Osteocyte (in vitro differentiated cells): ENCODE results near the gene SRCAP. TPM values are rescaled to one million over a fixed set of nuclear protein-coding genes. Genes with fewer than 3 reads are reported as not detected.

Experiments used
- DNase-seq: peaks from one replicate; pipeline ENCODE4 v3.0.0; 2021; ENCODE audit warnings: mixed read lengths; ENCODE audit not compliant: unreplicated experiment; ENCODE audit errors: extremely low spot score
- H3K27ac Mint-ChIP-seq: one replicate; pipeline ENCODE4 v1.8.0; 2021; ENCODE audit warnings: mild to moderate bottlenecking, mixed read lengths; ENCODE audit not compliant: unreplicated experiment
- H3K27me3 Mint-ChIP-seq: one replicate; pipeline ENCODE4 v1.8.0; 2021; ENCODE audit warnings: mixed read lengths; ENCODE audit not compliant: unreplicated experiment
- H3K36me3 Mint-ChIP-seq: one replicate; pipeline ENCODE4 v1.8.0; 2021; ENCODE audit warnings: mixed read lengths; ENCODE audit not compliant: unreplicated experiment
- H3K4me1 Mint-ChIP-seq: one replicate; pipeline ENCODE4 v1.8.0; 2021; ENCODE audit warnings: mixed read lengths; ENCODE audit not compliant: unreplicated experiment
- H3K4me3 Mint-ChIP-seq: one replicate; pipeline ENCODE4 v1.8.0; 2021; ENCODE audit warnings: mild to moderate bottlenecking, moderate library complexity, mixed read lengths; ENCODE audit not compliant: unreplicated experiment
- H3K9me3 Mint-ChIP-seq: one replicate; pipeline ENCODE4 v1.8.0; 2021; ENCODE audit warnings: mixed read lengths; ENCODE audit not compliant: unreplicated experiment
- CTCF ChIP-seq: fragments of 200-600 bp; sonication (generic); IDR thresholded peaks from 2 replicates; pipeline ENCODE4 v1.5.0; 2021; ENCODE audit warnings: antibody characterized with exemption, mild to moderate bottlenecking, moderate library complexity
- total RNA-seq: library from RNA; stranded (reverse); gene quantifications from 2 replicates; pipeline ENCODE4 v1.2.1, GENCODE V29; 2021

The SRCAP gene
- total RNA-seq, 1 donor from 2014 or later, result 69.2 TPM

DNA sequence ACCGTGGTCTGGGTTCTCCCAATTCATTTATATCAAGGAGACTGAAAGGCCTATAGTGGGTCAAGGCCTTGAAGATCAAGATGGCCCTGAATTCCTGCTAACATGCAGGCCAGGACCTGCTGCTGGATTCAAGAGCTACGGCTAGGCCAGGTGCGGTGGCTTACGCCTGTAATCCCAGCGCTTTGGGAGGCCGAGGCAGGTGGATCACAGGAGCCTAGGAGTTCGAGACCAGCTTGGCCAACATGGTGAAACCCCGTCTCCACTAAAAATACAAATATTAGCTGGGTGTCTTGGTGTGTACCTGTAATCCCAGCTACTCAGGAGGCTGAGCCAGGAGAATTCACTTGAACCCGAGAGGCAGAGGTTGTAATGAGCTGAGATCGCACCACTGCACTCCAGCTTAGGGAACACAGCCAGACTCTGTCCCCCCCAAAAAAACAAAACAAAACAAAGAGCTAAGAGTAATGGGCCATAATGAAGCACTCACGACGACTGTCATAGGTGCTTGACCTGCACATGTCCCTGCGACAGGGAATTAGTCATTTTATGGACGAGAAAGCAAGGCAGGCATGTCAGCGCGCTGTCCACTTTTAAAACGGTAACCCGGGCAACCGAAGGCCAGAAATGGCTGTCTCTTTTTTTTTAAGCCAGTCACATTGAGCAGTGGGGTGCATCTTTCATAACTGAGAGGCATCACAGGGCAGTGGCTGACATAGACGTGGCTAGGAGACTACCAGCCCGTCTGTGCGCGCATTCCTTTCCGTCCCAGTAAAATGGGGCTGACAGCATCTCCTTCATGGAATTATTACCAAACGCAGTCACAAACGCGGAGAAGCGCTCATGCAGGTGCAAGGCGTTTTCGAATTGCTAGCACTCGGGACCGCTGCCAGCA, 41.8 kb upstream of the SRCAP start:
- peak overlapping the region; percentile 94 for H3K27ac Mint-ChIP-seq
- DNase-seq, result no peak
- peaks cover 41% of the 10 kb centered on the region for H3K4me1 Mint-ChIP-seq
- peak overlapping the region; percentile 75 for H3K4me3 Mint-ChIP-seq
- TF ChIP-seq CTCF, result no peak
- H3K36me3 Mint-ChIP-seq, result peaks cover 13% of the 10 kb centered on the region
- no peaks in the 10 kb centered on the region for H3K9me3 Mint-ChIP-seq
- no peaks in the 10 kb centered on the region for H3K27me3 Mint-ChIP-seq

- peaks cover 8% of the 10 kb centered on the region for H3K36me3 Mint-ChIP-seq
- H3K4me1 Mint-ChIP-seq, result peaks cover 32% of the 10 kb centered on the region
- peak within 1 kb of the TSS; percentile 100 for H3K27ac Mint-ChIP-seq
- H3K9me3 Mint-ChIP-seq, result no peaks in the 10 kb centered on the region
- peak within 1 kb of the TSS; percentile 98 for H3K4me3 Mint-ChIP-seq
- no peaks in the 10 kb centered on the region for H3K27me3 Mint-ChIP-seq
- peak; percentile 79 for TF ChIP-seq CTCF
- peak; percentile 100 for DNase-seq
These were observed 40.9 kb upstream of the SRCAP start, which contains the start of gene FBRS for GRCh38 chr16:30657866-30658730. TSS of gene FBRS (plus strand) at chr16:30658431. CDS start at chr16:30659519, 1,088 bp downstream.

DNA sequence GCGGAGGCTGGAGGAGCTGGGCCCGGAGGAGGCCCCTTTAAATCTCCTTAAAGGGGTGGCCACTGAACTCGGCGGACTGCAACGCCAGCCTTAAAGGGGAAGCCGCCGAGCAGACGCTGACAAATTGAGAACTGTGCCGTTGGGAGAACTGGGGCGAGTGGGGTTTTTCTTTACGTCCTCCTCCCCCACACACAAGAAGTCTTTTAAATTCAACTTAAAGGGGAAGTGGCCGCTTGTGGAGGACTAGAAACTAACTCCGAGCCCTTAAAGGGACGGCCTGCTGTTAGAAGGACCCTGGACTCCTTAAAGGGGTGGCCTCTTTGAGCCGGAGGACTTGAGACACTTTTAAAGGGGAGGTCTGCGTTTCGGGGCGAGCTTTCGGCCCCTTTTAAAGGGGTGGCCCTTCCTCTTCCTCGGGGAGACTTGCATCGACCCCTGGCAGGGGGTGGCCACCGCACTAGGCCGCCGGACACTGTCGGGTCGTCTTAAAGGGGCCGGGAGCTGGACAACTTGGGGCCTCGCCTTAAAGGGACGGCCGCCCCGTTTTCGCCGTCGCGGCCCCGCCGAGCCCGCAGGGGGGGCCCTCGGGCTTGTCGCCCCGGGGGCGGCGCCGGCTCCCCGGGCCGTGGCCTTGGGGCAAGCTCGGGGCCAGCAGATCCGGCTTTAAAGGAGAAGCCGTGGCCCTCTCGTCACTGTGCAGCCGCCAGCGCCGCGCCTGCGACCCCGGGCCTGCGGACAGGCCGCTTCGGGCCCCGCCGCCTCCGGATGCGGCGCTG, 40.1 kb upstream of the SRCAP start:
- H3K9me3 Mint-ChIP-seq, result no peaks in the 10 kb centered on the region
- H3K4me3 Mint-ChIP-seq, result peak overlapping the region; percentile 98
- H3K27me3 Mint-ChIP-seq, result no peaks in the 10 kb centered on the region
- peak overlapping the region; percentile 100 for H3K27ac Mint-ChIP-seq
- TF ChIP-seq CTCF, result peak; percentile 22
- DNase-seq, result peak; percentile 91
- peaks cover 16% of the 10 kb centered on the region for H3K36me3 Mint-ChIP-seq
- H3K4me1 Mint-ChIP-seq, result peaks cover 37% of the 10 kb centered on the region

- Mint-ChIP-seq H3K4me1 (peaks cover 37% of the 10 kb centered on the region), H3K27ac (peak overlapping the region; percentile 80), H3K4me3 (peak overlapping the region; percentile 77), H3K9me3 (no peaks in the 10 kb centered on the region), H3K36me3 (peaks cover 17% of the 10 kb centered on the region), H3K27me3 (no peaks in the 10 kb centered on the region)
- no peak for TF ChIP-seq CTCF
- no peak for DNase-seq
These were observed 39.2 kb upstream of the SRCAP start for GRCh38 chr16:30659507-30660423.
